Pericardium fibroblast (primary cell): ENCODE measurements around the gene SPTSSB. TPM values are rescaled to one million over a fixed set of nuclear protein-coding genes. Genes with fewer than 3 reads are reported as not detected.

ENCODE experiments used
- total RNA-seq: library from RNA; depleted of rRNA; stranded (reverse); fragments of >200 nt; gene quantifications from 2 replicates; pipeline ENCODE4 v1.2.3, GENCODE V29; 2015

Gene SPTSSB
- not detected in 2 replicates for total RNA-seq

GRCh38 chr3:161371441-161372320 is at the start of gene SPTSSB:
TSS of gene SPTSSB (minus strand) at chr3:161371517. CDS start at chr3:161346323, 25,194 bp downstream.

Other genes starting within 250 kb of the SPTSSB start
- 44.7 and 60.3 TPM in 2 replicates for gene NMD3, start 150.2 kb downstream of the SPTSSB start, total RNA-seq
- not detected in 2 replicates for gene OTOL1, start 125.3 kb upstream of the SPTSSB start, total RNA-seq